ENCODE data around the gene C6orf132.

DNA sequence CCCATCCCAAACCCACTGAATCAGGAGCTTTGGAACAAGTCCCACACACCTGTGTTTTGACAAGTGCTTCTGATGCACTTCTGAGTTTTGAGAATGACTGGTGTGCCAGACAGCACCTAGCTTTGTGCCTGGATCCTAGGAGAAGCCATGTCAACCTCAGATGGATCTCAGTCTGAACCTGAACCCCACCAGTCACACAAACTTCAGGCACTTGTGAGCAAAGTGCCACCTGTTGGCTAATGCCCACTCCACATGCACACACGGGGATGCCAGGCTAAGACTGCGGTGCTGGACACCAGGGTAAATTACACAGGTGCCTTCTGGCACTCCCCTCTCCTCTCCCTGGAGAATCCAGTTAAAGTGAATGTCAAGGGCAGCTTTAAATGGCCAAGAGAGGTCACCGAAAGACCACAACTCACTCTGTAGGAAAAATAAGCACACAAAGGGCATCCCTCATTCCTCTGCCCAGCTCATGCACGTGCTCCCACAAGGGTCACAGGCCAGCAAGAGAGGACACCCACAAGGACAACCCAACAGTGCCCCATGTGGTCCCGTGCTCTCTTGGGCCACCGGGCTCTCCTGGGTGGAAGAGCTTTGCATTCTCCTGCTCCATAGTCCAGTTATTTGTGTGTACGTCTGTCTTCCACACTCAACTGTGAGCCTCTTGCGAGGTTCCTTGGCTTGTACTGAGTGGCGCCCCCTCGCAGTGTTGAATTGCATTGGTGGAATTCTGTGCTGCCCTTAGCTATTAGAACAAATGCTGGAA, 46.5 kb downstream of the C6orf132 start:
- TF ChIP-seq BHLHE40 (IDR thresholded peaks at IDR 0.05; ENCODE audit: borderline replicate concordance) = no peak
- no peak for TF ChIP-seq SP1 (IDR thresholded peaks at IDR 0.05)
- no peak for TF ChIP-seq FOXK2 (IDR thresholded peaks at IDR 0.05)
- TF ChIP-seq FOXM1 (IDR thresholded peaks at IDR 0.05; ENCODE audit: borderline replicate concordance) = no peak
- no peak for TF ChIP-seq TARDBP (IDR thresholded peaks at IDR 0.05)
- TF ChIP-seq NFRKB (IDR thresholded peaks at IDR 0.05) = no peak
- no peak for TF ChIP-seq SUZ12 (IDR thresholded peaks at IDR 0.05)

Measured in HEK293T (cell line).